Kidney (tissue), 14 donors: ENCODE data around the gene ARID5B. TPM values are rescaled to one million over a fixed set of nuclear protein-coding genes. Genes with fewer than 3 reads are reported as not detected.
A peak's percentile ranks its signal among the peaks of the same experiment; 100 is the strongest.

Source experiments
- DNase-seq, 5 donors: peaks; one replicate each; pipeline ENCODE4 v3.0.0-alpha.2; 2013 to 2020
- FAIRE-seq: peaks from 2 replicates; lab custom pipeline; 2012; peaks lifted over from hg19 to GRCh38; lab: Jason Lieb, UNC
- H3K27ac ChIP-seq, 2 donors: one replicate each; pipeline ENCODE4 v1.7.0; 2013; ENCODE audit warnings: low read depth in 2 of 2, low read length in 2 of 2, inconsistent platforms in 1 of 2
- H3K27me3 ChIP-seq: one replicate; pipeline ENCODE4 v1.7.1; 2013; ENCODE audit warnings: low read length, inconsistent platforms; ENCODE audit not compliant: control insufficient read depth, insufficient read depth
- H3K36me3 ChIP-seq, 3 donors: one replicate each; pipeline versions ENCODE4 v1.7.0 to v1.7.1; 2013; ENCODE audit warnings: low read length in 3 of 3, control low read depth in 1 of 3, inconsistent platforms in 1 of 3; ENCODE audit not compliant: insufficient read depth in 3 of 3, control insufficient read depth in 2 of 3
- H3K4me1 ChIP-seq, 3 donors: one replicate each; pipeline versions ENCODE4 v1.7.0 to v1.7.1; 2013; ENCODE audit warnings: low read length in 3 of 3, inconsistent platforms in 1 of 3, low read depth in 1 of 3; ENCODE audit not compliant: control insufficient read depth in 2 of 3, insufficient read depth in 2 of 3
- H3K4me3 ChIP-seq, 3 donors: one replicate each; pipeline versions ENCODE4 v1.7.0 to v1.8.1; 2013; ENCODE audit warnings: low read length in 3 of 3, control low read depth in 1 of 3, inconsistent platforms in 1 of 3
- H3K9ac ChIP-seq, 3 donors: one replicate each; pipeline versions ENCODE4 v1.7.0 to v1.7.1; 2013; ENCODE audit warnings: low read length in 3 of 3, control low read depth in 1 of 3, inconsistent platforms in 1 of 3
- H3K9me3 ChIP-seq, 3 donors: one replicate each; pipeline versions ENCODE4 v1.7.0 to v1.7.1; 2013; ENCODE audit warnings: low read length in 3 of 3, control low read depth in 1 of 3, inconsistent platforms in 1 of 3; ENCODE audit not compliant: control insufficient read depth in 2 of 3, insufficient read depth in 1 of 3
- intact Hi-C: fragments of 100-400 bp; cut with DNase I; formaldehyde crosslinking; loops from one replicate; pipeline ENCODE4 v1.11.1; 2022
- polyA plus RNA-seq: library from polyadenylated mRNA; stranded (reverse); fragments of 350-450 nt; fragmentation: Illumina TruSeq; extraction: RNeasy Lipid Tissue Mini Kit (QIAGEN cat#74804); gene quantifications from one replicate; pipeline ENCODE4 v1.2.3, GENCODE V29; 2014; ENCODE audit warnings: low read depth, low replicate concordance; ENCODE audit not compliant: insufficient read depth
- total RNA-seq: library from RNA; stranded (reverse); fragmentation: NEBNext Ultra II Directional; extraction: Animal tissue kit (Norgen Biotek cat#: 25700); gene quantifications from one replicate; pipeline ENCODE4 v1.2.1, GENCODE V29; 2021
- TF ChIP-seq, protein P1 (sequence below): IDR thresholded peaks from 3 replicates; pipeline ENCODE4 v1.5.1; 2012; ENCODE audit warnings: mild to moderate bottlenecking, moderate library complexity, borderline replicate concordance; ENCODE audit not compliant: insufficient read depth; ENCODE audit errors: extremely low read depth
- donor health status: control.
- donor health status: control.
- donor health status: control.
- donor health status: control.
- donor health status: control.
- donor health status: DM: yes; HTN: yes; CAD: no.
- donor health status: Normal renal cell carcinoma (clear cell type).

ARID5B gene
- total and polyA plus RNA-seq, 2 donors from 2014 or later, result 8.6 to 77.9 TPM

DNA sequence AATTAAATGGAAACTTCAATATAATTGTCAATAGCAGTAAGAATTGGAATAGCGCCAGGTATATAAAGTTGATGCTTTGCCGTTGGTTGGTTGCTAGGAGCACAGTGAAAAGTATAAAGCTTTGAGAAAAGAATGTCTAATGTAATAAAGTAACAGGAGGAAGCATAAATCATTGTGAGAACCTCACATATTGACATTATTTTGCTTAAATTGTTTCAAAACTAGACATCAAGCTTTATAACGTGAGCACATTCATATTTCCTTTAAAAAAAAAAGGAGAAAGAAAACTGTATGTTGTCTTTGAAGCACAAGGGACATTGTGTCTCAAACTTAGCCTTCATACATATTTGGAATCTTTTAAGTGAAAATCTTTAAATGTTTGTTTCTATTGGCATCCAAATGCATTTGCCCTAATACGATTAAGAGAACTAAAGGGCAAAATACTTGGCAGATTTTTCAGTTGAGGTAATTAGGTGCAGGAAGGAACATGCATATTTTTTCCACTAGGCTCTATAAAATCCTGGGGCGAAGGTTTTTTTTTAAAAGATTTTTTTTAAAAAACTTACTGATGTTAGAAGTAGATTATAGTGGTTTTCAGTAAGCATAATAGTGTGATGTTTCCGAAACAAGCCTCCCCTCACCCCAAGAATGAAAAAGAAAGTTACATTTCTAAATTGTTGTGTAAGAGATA, 92.4 kb downstream of the ARID5B start:
- FAIRE-seq (no peak), DNase-seq (peak in 2 of 5 donors; percentile 66 to 73)
- Histone ChIP-seq H3K9ac (no peak overlapping the region), H3K36me3 (peaks cover 0 to 2% (median 0%) of the 10 kb centered on the region in 3 donors), H3K4me1 (peaks cover 8 to 11% (median 10%) of the 10 kb centered on the region in 3 donors), H3K4me3 (no peak overlapping the region), H3K27ac (peak overlapping the region in 1 of 2 donors; percentile 78), H3K27me3 (no peaks in the 10 kb centered on the region), H3K9me3 (no peaks in the 10 kb centered on the region)
- intact Hi-C loops, result no loop called here
- TF ChIP-seq, protein P1, sequence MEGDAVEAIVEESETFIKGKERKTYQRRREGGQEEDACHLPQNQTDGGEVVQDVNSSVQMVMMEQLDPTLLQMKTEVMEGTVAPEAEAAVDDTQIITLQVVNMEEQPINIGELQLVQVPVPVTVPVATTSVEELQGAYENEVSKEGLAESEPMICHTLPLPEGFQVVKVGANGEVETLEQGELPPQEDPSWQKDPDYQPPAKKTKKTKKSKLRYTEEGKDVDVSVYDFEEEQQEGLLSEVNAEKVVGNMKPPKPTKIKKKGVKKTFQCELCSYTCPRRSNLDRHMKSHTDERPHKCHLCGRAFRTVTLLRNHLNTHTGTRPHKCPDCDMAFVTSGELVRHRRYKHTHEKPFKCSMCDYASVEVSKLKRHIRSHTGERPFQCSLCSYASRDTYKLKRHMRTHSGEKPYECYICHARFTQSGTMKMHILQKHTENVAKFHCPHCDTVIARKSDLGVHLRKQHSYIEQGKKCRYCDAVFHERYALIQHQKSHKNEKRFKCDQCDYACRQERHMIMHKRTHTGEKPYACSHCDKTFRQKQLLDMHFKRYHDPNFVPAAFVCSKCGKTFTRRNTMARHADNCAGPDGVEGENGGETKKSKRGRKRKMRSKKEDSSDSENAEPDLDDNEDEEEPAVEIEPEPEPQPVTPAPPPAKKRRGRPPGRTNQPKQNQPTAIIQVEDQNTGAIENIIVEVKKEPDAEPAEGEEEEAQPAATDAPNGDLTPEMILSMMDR, result no peak

DNA sequence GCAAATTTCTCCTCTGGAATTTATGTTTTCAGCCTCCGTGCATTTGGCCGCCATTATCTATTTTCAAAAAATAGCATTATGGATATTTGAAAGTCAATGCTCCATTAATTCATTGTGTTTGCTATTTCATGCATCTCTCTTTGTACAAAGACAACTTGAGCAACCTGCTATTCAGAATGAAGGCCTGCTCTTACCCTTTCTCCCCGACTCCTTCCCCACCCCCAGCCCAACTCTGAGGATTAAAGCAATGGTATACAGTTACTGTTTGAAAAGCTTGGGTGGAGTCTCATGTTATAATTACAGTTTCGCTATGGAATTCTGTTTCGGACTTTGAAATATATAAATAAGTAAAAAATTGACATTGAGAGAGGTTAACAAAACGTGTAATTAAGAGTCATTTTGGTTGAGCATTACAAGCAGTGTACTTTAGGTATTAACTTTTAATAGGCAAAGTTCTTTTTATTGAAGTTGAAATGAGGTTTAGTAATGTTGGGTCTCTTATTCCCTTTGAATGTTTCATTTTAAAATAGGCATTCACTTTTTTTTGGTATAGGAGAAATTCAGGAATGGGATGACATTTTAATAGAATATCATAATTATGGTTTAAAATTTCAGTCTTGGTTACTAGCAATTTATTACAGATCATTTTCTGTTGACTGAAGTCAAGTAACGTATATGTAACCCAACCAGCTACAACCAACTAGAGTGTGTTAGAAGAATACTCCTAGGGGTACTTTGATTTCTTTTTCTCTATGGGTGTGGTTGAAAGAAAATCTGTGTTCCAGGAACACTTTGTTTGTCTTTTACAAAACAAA, 93.1 kb downstream of the ARID5B start:
- FAIRE-seq (no peak), DNase-seq (no peak)
- Histone ChIP-seq H3K27ac (no peak overlapping the region), H3K4me1 (peaks cover 8 to 11% (median 10%) of the 10 kb centered on the region in 3 donors), H3K36me3 (peaks cover 0 to 2% (median 0%) of the 10 kb centered on the region in 3 donors), H3K4me3 (no peak overlapping the region), H3K27me3 (no peaks in the 10 kb centered on the region), H3K9ac (no peak overlapping the region), H3K9me3 (no peaks in the 10 kb centered on the region)
- TF ChIP-seq, protein P1, result no peak
- intact Hi-C loops, result no loop called here

- intact Hi-C loops, result no loop called here
- Histone ChIP-seq H3K9me3 (no peaks in the 10 kb centered on the region), H3K4me3 (no peak overlapping the region), H3K27ac (no peak overlapping the region), H3K4me1 (peaks cover 8 to 11% (median 10%) of the 10 kb centered on the region in 3 donors), H3K27me3 (no peaks in the 10 kb centered on the region), H3K9ac (no peak overlapping the region), H3K36me3 (peaks cover 0 to 2% (median 0%) of the 10 kb centered on the region in 3 donors)
- FAIRE-seq (no peak), DNase-seq (no peak)
- TF ChIP-seq, protein P1, result no peak
These were observed 93.7 kb downstream of the ARID5B start for GRCh38 chr10:61995220-61995503.
